Stimulated activated CD4-positive, alpha-beta T cell treated with anti-CD3 and anti-CD28 coated beads, TNF-alpha, amount 100 ng/mL, for 1 hour (primary cell): ENCODE data around the gene SELENOF.
"Not testable (repeated sequence)": the region's sequence is repeated elsewhere in the genome, so short reads cannot be mapped to it uniquely, and the experiment has no call there.

Experiments
- DNase-seq, 3 donors: peaks; one replicate each; pipeline ENCODE4 v3.0.0-alpha.2; 2020; ENCODE audit warnings: low read depth in 3 of 3, low spot score in 1 of 3

The SELENOF gene

DNA sequence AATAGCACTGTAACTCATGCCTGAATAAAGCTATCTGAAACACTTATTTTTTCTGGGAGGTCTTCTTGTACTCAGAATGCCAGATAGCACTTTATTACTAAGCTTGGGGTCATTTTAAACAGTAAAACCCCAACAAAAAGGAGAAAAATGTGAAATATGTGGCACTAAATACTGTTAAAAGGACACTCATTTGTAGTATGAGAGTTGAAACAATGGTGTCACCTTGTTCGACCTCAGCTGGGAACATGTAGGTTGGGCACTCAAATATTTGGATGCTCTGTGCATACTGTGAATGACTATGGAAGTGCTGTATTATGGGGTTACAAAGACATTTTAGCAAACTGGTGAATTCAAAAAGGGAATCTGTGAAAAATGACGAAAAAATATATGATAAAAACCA lies 53.9 kb downstream of the SELENOF start:
- DNase-seq, result no peak

DNA sequence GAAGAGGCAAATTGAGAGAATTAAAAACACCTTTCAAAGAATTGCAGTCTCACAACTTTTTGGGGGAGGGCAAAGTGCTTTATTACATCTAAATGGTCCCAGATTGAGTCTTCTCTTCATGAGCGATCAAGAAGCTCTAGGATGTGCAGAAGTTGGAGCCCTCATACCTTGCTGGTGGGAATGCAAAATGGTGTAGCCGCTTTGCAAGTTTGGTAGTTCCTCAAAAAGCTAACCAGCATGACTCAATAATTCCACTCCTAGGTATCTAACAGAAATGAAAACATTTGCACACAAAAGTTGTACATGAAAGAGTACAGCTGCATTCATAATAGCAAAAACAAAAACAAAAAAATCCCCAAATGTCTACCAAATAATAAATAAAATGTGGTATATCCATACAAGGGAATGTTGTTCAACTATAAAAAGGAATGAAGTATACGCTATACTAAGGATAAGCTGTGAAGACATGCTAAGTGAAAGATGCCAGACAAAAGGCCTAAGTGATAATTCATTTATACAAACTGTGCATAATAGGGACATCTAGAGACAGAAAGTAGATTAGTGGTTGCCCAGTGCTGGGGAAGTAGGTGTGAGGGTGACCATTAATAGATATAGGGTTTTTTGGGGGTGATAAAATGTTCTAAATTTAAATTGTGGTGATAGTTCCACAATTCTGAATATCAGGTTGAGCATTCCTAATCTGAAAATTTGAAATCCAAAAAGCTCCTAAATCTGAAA lies 55.2 kb downstream of the SELENOF start:
- no peak for DNase-seq

DNA sequence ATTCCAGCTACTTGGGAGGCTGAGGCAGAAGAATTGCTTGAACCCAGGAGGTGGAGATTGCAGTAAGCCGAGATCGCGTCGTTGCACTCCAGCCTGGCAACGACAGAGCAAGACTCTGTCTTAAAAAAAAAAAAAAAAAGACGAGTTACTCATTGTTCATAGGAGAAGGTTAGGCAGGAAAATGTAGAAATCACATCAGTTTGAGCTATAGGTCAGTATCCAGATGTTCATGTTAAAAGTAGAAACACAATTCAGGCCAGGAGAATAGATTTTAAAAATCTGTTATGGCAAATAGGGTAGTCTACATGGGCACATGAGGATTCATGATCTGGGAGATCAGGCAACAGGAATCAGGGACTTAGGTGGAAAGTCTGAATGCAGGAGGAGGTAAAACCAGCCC lies 57.7 kb downstream of the SELENOF start:
- no peak for DNase-seq

DNA sequence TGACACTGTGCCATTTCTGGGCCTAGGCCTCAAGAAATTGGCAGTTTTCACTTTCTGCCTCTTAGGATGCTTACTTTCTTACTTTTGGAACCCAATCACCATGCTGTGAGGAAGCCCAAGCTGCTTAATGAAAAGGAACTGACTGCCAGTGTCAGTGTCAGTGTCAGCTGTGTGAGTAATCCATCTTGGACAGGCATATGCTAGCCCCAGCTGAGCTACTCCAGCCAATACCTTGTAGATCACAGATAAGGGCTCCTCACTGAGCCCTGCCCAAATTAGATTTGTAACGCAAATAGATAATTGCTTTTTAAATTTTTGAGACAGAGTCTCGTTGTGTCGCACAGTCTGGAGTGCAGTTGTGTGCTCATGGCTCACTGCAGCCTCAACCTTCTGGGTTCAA lies 59.6 kb downstream of the SELENOF start:
- DNase-seq, result no peak

DNA sequence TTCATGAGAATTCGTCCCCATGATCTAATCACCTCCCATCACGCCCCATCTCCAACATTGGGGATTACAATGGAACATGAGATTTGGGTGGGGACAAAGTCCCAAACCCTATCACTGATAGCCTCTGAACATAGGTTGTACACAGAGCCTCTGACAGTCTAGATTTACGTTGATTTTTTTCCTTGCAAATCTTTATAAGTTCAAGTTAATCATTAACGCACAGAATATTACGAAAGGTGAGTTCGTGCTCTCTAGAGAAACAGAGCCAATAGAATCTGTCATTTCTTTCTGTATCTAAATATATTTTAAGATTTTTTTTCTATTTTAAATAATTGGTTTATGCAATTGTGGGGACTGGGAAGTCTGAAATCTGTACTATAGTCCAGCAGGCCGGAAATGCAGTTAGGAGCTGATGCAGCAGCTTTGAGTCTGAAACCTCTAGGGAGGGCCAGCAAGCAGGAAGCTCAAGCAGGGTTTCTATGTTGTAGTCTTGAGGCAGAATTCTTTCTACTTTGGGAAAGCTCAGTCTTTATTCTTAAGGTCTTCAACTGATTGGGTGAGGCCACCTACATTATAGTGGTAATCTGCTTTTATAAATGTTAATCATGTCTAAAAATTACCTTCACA lies 61.0 kb downstream of the SELENOF start:
- DNase-seq, result no peak

DNA sequence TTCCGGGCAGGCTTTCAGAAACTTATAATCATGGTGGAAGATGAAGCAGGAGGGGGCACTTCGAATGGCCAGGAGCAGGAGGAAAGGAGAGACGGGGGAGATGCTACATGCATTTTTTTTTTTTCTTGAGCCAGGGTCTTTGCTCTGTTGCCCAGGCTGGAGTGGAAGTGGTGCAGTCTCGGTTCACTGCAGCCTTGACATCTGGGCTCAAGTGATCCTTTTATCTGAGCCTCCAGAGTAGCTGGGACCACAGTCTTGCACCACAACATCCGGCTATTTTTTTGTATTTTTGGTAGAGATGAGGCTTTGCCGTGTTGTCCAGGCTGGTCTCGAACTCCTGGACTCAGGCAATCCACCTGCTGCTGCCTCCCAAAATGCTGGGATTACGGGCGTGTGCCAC lies 61.6 kb downstream of the SELENOF start:
- DNase-seq, result no peak

DNA sequence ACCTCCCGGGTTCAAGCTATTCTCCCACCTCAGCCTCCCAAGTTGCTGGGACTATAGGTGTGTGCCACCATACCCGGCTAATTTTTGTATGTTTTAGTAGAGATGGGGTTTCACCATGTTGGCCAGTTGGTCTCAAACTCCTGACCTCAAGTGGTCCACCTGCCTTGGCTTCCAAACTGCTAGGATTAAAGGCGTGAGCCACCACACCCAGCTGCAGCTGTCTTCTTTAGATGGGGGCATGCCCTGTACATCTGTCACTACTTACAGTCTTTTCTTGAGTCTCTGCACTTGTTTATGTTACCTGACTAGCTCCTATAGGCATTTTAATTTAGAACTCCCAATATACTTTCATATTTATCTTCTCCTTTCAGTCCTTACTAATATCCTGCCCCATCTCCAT lies 64.2 kb downstream of the SELENOF start:
- DNase-seq, result no peak

DNA sequence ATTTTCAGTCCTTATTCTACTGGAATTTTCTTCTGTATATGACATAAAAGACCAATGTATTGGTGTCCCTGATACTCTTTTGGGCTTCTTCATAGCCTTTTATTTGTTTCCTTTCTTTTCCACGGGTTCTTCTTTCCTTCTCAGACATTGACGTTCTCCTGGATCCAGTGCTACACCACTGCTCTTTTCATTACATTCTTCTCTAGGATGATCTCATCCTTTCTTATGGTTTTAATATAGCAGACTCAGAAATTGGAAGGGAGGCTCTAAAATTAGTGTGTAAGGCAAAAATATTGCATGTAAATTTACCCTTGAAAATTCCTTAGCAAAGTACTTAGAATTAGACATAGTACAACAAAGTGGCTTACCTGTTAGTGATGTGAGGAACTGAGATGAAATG lies 65.3 kb downstream of the SELENOF start:
- no peak for DNase-seq

DNA sequence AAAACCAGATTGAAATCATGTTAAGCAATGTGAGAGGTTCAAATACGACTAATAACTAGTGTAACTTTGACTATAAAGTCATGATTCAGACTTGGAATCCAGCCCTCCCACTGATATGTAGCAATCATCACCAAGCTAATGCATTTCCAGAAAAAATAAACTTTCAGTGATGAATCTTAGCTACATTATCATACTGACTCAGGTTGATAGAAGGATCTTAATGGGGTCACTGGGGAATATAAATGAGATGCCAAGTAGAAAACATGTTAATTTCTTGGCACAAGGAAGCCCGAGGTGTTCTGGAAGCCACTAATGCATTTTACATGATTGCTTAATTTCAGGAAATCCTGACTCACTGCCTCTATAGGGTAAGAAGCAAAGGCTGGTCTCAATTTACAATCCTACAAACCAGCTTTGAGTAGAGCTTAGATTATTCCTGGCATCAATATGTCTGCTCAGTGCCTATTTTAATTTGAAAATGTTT lies 67.7 kb downstream of the SELENOF start:
- no peak for DNase-seq

DNA sequence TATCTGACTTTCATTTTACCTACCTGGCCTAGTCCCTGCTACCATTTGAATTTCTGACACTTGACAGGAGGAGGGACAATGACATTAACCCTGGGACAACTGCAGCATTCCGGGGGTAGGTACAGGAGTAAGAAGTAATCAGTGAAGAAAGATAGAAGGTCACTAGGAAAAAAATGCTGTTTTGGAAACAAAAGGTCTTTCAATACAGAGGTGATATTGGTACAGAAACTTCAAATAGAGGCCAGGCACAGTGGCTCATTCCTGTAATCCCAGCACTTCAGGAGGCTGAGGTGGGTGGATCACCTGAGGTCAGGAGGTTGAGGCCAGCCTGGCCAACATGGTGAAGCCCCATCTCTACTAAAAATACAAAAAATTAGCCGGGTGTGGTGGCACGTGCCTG lies 68.4 kb downstream of the SELENOF start:
- DNase-seq, result no peak

DNA sequence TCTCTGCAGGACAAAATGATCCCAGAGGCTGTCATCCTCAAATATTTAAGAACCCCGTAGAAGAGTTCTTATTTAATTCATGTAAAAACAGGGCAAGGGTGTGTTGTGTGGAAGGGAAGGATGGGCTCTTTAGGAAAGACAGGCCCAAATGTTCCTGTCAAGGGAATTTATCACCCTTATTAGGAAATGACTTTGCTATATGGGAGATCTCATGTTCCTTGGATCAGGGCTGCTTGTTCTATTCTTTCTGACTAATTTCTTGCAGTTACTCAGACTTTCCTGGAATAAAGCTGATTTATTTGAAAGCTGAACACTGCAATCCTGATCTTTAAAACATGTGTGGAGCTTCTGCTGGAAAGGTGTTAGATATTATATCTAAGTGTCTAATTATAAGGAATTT lies 72.8 kb downstream of the SELENOF start:
- DNase-seq, result no peak

DNA sequence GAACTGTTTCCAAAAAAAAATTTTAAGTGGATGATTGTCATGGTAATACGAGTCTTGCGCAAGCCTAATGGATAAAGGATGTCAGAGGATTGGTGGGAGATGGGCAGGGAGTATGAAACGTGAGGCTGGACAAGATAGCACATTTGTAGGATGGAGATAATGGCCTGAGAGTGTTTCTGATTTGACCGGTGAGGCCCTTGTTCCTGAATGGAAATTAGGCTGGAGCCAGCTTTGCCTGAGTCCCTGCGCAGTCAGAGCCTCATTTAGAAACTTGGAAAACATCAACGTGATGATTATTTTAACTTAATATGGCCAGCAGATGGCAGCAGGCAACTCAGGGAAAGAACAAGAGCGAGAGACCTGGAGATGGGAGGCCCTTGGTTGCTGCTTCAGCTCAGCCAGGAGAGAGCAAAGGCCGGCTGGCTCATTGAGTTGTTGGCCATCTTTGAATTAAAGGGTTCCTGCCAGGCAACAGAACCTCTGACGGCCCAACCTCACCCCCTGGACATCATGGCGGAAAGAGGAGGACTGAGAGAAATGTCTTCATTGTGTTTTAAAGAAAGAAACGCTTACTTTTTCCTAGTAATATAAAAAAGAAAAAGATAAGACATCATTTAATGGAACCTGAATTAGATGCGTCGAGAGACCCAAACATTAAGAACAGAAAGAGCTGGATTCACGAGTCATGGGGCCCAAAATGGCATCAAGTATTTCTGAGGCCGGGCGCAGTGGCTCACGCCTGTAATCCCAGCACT lies 80.3 kb downstream of the SELENOF start:
- DNase-seq, result peak in 2 of 3 donors; percentile 10 to 16

DNA sequence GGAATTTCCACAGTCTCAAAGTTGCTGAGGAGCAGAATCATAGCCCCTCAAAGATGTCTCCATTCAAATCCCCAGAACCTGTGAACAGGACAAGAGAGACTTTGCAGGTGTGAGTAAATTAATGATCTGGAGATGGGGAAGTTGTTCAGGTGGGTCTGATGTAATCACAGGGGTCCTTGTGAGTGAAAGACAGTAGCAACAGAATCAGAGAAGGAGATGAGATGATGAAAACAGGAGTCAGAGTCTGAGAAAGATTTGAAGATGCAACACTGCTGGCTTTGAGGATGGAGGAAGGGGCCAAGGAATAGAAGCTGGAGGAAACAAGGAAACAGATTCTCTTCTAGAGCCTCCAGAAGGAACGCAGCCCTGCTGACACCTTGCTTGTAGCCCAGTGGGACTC lies 81.5 kb downstream of the SELENOF start:
- no peak for DNase-seq

DNA sequence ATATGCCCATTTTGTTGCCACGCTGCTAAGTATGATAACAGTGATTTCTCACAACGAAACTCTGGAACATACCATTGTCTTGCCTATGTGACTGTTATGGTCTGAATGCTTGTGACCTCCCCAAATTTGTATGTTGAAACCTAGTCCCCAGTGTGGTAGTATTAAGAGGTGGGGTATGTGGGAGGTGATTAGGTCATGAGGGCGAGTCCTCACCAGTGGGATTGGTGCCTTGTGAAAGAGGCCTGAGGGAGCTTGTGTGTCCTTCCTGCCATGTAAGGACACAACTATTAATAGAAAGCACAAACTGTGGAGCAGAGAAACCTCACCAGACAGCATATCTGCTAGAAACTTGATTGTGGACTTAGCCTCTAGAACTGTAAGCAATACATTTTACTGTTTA lies 84.6 kb downstream of the SELENOF start:
- no peak for DNase-seq

DNA sequence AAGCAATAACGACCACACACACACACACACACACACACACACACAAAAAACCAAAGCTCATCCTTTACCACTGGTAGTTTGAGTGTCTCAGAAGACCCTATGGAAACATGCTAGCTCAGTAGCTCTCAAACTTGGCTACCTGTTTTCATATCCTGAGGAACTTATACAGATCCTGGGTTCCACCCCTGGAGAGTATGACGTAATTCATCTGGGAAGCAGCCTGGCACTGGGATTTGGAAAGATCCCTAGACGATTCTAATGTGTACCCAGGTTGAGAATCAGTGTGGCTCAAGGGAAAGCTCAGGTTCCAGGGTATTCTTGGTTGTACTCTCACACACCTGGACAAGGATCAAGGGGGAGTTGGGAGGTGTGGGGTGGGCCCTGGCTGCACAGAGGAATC lies 85.9 kb downstream of the SELENOF start:
- DNase-seq, result no peak

DNA sequence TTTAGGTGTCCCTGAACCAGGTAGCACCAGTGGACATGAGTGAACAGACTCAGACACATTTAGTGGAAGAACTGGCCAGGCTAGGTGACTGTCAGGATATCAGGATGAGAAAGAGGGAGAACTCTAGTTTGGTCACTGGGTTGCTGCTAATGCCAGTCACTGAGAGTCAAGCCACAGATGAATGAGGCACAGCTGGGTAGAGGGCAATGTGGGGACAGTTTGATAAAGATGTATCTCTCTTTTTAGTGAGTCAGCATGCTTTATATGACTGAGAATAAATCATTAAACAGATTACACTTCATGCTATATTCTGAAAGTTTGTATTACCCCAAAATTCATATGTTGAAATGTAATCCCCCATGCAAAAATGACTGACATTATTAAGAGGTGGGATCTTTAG lies 87.1 kb downstream of the SELENOF start:
- DNase-seq, result no peak

DNA sequence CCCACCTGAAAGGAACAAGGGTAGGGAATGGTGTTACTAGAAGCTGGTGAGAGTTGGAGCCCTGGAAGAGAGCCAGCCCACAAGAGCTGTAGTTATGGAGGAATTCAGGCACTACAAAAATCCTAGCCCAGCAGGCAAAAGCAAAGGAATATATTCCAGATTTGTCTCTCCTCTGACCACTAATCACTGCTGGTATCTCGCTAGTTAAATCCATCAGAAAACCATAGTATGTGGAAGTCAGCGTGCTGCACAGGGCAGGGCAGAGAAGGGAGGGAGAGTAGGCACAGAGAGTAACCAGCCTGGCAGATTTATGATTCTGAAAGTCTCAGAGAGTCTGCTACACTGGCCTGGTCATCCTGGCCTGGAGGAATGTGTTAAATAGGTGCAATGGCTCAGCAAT lies 88.6 kb downstream of the SELENOF start:
- no peak for DNase-seq

DNA sequence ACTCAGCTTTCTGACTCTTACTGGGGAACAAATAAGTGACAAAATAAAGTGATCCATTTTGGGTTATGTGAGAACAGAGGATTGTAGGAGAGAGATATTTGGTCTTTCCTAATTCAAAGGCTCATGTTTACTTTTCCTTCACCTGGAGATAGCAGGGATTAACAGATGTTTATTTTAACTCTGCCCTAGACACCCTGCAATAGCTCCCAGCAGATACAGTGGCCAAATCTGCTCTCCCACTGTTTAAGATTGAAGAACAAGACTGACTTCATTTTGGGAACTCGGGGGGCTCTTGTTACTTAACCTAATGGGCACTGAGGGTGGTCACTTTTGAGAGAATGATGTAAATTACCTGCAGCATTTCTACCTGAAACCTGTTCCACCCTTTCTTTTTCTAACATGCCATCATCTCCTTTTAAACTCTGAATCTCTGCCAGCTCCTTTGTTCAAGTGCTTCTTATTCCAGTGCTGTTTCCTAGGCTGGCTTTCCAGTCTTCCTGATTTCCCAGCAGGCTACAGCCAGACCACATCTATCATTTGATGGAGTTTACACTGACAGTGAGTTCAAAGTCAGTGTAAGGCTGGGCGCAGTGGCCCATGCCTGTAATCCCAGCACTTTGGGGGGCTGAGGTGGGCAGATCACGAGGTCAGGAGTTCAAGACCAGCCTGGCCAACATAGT lies 90.0 kb downstream of the SELENOF start:
- DNase-seq, result no peak

DNA sequence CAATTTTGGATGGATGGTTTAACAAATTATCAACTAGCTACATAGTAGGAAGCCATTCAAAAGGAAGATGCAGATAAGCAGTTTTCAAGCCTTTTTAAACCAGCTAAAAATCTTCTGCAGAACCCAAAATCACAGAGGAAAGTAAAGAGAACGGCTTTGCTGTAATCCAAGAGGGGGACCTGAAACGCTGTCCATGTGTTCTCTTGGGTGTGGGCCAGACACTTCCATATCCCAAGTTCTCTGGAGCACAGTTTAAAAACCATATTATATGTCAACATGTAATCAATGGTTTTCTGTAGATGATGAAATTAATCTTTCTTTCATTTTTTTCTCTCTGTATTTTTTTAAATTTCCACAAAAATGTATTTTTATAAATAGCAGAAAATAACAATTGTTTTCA lies 90.5 kb downstream of the SELENOF start:
- no peak for DNase-seq

DNA sequence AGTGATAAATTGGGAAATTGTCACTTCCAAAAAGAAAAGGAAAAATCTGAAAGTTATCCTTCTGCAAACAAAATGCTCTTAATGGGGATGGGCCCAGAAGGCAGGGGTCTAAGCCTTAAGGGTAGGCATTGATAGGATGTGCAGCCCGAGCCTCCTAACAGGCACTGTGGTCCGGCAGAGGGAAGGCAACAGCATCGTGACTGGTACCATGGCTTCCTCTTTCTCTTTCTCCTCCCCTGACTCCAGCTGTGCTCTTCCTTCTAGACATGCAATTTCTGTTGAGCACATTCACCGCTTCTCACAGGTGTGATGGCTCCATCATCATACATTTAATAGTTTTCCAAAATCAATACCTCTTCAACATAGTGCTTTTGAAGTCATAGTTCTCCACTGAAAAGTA lies 91.5 kb downstream of the SELENOF start:
- no peak for DNase-seq

DNA sequence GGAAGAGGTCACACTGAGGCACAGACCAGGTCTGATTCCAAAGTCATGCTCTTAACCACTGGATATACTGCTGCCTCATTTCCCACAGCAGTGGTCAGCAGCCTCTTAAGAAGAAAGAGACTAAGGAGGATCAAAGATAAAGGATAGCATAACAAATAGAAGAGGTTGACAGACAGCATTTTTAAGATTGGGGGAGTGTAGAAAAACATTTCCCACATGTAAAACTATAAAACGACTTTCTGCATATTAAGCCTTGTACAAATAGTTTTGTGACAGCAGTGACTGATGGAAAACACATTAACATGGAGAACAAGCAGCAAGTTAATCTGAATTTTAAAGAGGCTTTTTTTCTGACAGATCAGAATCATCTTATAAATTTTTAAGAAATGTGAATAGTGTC lies 92.0 kb downstream of the SELENOF start:
- no peak for DNase-seq

DNA sequence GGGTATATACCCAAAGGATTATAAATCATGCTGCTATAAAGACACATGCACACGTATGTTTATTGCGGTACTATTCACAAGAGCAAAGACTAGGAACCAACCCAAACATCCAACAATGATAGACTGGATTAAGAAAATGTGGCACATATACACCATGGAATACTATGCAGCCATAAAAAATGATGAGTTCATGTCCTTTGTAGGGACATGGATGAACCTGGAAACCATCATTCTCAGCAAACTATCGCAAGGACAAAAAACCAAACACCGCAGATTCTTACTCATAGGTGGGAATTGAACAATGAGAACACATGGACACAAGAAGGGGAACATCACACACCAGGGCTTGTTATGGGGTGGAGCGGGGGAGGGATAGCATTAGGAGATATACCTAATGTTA lies 94.0 kb downstream of the SELENOF start:
- not testable (repeated sequence) for DNase-seq
